Measurements from ENCODE around the gene ACTR3C.
"Not testable (repeated sequence)": the region's sequence is repeated elsewhere in the genome, so short reads cannot be mapped to it uniquely, and the experiment has no call there.

Gene ACTR3C

DNA sequence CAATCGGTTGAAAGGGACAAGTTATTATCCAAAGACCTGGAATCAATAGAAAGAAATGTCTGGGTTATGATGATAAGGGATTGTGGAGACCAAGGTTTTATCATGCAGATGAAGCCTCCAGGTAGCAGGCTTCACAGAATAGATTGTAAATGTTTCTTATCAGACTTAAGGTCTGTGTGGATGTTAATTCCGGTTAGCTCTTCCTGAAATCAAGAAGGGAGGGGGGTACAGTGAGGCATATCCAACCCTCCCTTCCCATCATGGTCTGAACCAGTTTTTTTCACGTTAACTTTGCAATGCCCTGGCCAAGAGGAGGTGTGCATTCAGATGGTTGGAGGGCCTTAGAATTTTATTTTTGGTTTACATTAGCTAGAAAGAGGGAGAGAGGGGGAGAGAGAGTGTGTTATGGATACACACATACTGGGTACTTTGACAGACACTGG lies 10.0 kb downstream of the ACTR3C start:
- H3K4me3 ChIP-seq (ENCODE audit: low read depth, low read length): no peak overlapping the region
- TF ChIP-seq CTCF (IDR thresholded peaks at IDR 0.05; ENCODE audit: borderline replicate concordance, insufficient read depth, low read depth, low read length): no peak

DNA sequence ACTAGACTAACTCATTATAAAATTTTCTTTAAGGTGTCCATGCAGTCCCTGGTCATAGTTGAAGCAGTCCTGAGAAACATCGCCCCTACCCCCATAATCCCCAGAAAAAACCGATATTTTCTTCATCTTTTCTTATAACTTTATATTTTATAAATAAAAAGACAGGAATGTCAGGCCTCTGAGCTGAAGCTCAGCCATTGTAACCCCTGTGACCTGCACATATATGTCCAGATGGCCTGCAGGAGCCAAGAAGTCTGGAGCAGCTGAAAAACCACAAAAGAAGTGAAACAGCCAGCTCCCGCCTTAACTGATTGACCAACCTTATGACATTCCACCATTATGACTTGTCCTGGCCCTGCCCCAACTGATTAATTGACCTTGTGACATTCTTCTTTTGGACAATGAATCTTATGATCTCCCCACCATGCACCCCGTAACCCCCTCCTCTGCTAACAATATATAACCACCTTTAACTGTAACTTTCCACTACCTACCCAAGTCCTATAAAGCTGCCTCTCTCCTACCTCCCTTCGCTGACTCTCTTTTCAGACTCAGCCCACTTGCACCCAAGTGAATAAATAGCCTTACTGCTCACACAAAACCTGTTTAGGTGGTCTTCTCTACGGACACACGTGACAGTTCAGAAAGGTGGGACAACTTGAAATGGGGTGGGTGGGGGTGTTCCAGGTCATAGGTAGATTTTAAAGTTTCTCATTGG lies 10.5 kb downstream of the ACTR3C start:
- not testable (repeated sequence) for H3K4me3 ChIP-seq (ENCODE audit: low read depth, low read length)

DNA sequence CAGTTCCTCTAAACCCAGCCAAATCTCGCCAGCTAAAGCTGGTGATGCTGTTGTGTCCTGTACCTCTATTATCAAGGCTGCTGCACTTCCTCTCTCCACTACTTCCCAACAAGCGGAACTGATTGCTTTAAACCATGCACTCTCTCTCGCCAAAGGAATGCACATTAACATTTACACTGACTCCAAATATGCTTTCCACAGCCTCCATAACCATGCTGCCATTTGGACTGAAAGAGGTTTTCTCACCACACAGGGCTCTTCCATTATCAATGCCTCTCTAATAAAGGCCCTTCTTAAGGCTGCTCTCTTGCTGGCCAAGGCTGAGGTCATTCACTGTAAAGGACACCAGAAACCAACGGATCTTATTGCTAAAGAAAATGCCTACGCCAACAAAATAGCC lies 11.6 kb downstream of the ACTR3C start:
- TF ChIP-seq CTCF (IDR thresholded peaks at IDR 0.05; ENCODE audit: borderline replicate concordance, insufficient read depth, low read depth, low read length): no peak
- no peak overlapping the region for H3K4me3 ChIP-seq (ENCODE audit: low read depth, low read length)

DNA sequence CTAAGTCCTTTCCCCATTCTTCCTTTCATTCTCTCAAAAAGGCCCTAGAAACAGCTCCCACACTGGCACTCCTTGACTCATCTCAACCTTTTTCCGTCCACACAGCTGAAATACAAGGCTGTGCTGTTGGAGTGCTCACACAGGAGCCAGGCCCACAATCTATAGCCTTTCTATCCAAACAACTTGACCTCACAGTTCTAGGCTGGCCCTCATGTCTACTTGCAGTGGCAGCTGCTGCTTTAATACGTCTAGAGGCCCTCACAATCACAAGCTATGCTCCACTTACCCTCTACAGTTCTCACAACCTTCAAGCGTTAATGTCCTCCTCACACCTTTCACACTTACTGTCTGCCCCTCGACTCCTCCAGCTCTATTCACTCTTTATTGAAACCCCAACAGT lies 12.2 kb downstream of the ACTR3C start:
- TF ChIP-seq CTCF (IDR thresholded peaks at IDR 0.05; ENCODE audit: borderline replicate concordance, insufficient read depth, low read depth, low read length): no peak
- no peak overlapping the region for H3K4me3 ChIP-seq (ENCODE audit: low read depth, low read length)

DNA sequence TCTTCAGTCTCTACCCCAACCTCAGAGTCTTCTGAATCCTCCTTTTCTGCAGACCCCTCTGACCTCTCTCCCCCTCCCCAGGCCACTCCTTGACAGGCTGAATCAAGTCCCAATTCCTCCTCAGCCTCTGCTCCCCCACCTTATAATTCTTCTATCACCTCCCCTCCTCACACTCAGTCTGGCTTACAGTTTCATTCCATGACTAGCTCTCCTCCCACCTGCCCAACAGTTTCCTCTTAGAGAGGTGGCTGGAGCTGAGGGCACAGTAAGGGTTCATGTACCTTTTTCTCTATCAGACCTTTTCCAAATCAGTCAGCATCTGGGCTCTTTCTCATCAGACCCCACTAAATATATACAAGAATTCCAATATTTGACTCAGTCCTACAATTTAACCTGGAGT lies 14.8 kb downstream of the ACTR3C start:
- no peak for TF ChIP-seq CTCF (IDR thresholded peaks at IDR 0.05; ENCODE audit: borderline replicate concordance, insufficient read depth, low read depth, low read length)
- no peak overlapping the region for H3K4me3 ChIP-seq (ENCODE audit: low read depth, low read length)

DNA sequence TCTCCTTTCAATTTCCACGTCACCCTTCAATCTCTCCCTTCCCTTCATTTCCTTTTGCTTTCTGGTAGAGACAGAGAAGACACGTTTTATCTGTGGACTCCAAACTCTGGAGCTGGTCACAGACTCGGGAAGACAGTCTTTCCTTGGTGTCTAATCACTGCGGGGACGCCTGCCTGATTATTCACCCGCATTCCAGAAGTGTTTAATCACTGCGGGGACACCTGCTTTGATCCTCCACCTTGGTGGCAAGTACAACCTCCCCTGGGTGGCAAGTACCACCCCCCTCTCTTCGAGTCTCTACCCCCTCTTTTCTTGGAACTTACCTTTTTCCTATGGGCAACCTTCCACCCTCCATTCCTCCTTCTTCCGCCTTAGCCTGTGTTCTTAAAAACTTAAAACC lies 15.4 kb downstream of the ACTR3C start:
- TF ChIP-seq CTCF (IDR thresholded peaks at IDR 0.05; ENCODE audit: borderline replicate concordance, insufficient read depth, low read depth, low read length): no peak
- no peak overlapping the region for H3K4me3 ChIP-seq (ENCODE audit: low read depth, low read length)

GRCh38 chr7:150307129-150307528 lies 16.2 kb downstream of the ACTR3C start:
- no peak overlapping the region for H3K4me3 ChIP-seq (ENCODE audit: low read depth, low read length)
- no peak for TF ChIP-seq CTCF (IDR thresholded peaks at IDR 0.05; ENCODE audit: borderline replicate concordance, insufficient read depth, low read depth, low read length)

- H3K4me3 ChIP-seq (ENCODE audit: low read depth, low read length): not testable (repeated sequence)
These were observed 17.0 kb downstream of the ACTR3C start for GRCh38 chr7:150306377-150306776.

- not testable (repeated sequence) for H3K4me3 ChIP-seq (ENCODE audit: low read depth, low read length)
These were observed 17.5 kb downstream of the ACTR3C start for GRCh38 chr7:150305903-150306284.

DNA sequence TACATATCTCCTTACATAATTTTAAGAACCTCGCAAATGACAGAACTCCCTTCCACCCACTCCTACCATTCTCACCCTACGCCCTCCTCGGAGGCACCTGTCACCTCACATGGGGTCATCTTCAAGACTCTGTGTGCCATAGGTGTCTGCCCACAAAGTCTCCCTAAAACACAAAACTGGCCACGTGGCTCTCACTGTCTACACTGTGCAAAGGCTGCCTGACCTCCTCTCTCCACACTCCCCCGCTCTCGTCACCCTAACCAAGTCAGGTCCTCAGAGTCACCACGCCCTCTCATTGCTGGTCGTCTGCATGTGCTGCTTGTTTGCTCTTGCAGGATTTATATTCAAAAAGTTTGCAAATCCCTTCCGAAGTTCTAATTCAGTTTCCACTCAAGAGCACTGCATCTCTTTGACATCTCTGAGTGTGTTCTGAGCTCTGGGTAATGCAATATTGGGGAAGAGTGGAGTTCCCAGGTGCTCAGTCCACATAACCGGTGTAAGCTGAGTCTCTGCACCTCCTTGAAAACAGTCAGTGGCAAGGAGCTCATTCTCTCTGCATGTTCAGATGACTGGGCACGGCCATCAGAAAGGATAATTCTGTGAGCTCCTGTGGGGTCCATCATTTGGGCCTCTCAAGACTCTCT lies 18.0 kb downstream of the ACTR3C start:
- not testable (repeated sequence) for H3K4me3 ChIP-seq (ENCODE audit: low read depth, low read length)

GRCh38 chr7:150304499-150305258 lies 18.7 kb downstream of the ACTR3C start:
- not testable (repeated sequence) for H3K4me3 ChIP-seq (ENCODE audit: low read depth, low read length)

GRCh38 chr7:150302908-150303310 lies 20.4 kb downstream of the ACTR3C start:
- H3K4me3 ChIP-seq (ENCODE audit: low read depth, low read length): not testable (repeated sequence)
